OCI-LY3 (cell line): ENCODE data around the gene MAP3K5.

ENCODE experiments used
- EZH2phosphoT487 ChIP-seq: fragments of 200-600 bp; shearing (Covaris generic); IDR thresholded peaks from 2 replicates; pipeline ENCODE4 v1.6.1; 2018; ENCODE audit warnings: antibody characterized with exemption, mixed run types, low read depth
- TF ChIP-seq, protein P1 (sequence below): fragments of 200-600, 300-600 bp; sonication (generic); IDR thresholded peaks from 2 replicates; pipeline ENCODE4 v1.5.1; 2014; ENCODE audit warnings: antibody characterized with exemption, low read length, low read depth

DNA sequence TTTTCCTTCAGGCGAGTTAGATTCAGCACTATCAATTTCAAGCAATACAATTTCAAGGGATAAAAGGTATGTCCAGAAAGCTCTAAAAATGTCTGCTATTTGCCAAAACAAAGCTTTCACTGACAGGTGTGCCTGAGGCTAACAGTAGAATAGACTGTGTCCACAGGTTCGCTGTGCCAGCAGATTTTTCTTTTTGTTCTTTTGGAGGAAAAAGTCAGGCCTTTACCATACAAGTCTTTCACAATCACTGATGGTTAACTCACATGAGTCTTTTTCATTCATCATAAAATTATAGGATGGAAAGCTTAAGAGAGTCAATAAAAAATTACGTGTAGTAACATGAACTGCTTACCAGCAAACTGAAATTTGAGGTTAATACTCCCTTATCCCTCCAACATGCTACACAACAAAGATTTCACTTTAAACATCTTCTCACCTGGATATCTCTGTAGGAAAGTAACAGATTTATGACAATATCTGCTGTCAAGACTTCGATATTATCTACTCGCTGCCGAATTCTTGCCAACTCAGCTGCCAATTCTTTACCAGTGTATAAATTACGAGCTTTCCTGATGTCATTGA, 95.4 kb downstream of the MAP3K5 start:
- TF ChIP-seq, protein P1, sequence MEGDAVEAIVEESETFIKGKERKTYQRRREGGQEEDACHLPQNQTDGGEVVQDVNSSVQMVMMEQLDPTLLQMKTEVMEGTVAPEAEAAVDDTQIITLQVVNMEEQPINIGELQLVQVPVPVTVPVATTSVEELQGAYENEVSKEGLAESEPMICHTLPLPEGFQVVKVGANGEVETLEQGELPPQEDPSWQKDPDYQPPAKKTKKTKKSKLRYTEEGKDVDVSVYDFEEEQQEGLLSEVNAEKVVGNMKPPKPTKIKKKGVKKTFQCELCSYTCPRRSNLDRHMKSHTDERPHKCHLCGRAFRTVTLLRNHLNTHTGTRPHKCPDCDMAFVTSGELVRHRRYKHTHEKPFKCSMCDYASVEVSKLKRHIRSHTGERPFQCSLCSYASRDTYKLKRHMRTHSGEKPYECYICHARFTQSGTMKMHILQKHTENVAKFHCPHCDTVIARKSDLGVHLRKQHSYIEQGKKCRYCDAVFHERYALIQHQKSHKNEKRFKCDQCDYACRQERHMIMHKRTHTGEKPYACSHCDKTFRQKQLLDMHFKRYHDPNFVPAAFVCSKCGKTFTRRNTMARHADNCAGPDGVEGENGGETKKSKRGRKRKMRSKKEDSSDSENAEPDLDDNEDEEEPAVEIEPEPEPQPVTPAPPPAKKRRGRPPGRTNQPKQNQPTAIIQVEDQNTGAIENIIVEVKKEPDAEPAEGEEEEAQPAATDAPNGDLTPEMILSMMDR = no peak
- TF ChIP-seq EZH2phosphoT487 = no peak
